ENCODE measurements around the gene TRIOBP. TPM values are rescaled to one million over a fixed set of nuclear protein-coding genes. Genes with fewer than 3 reads are reported as not detected.

TRIOBP gene
- total RNA-seq, 2 donors from 2014 or later, result 87.2 TPM

DNA sequence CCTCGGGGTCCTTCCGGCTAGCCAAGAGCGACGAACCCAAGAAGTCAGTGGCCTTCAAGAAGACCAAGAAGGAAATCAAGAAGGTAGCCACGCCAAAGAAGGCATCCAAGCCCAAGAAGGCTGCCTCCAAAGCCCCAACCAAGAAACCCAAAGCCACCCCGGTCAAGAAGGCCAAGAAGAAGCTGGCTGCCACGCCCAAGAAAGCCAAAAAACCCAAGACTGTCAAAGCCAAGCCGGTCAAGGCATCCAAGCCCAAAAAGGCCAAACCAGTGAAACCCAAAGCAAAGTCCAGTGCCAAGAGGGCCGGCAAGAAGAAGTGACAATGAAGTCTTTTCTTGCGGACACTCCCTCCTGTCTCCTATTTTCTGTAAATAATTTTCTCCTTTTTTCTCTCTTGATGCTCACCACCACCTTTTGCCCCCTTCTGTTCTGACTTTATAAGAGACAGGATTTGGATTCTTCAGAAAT, 109.0 kb downstream of the TRIOBP start:
- intact Hi-C loops (cut with DNase I, micrococcal nuclease), result no loop called here
- no peak for ATAC-seq
- no peak for DNase-seq

DNA sequence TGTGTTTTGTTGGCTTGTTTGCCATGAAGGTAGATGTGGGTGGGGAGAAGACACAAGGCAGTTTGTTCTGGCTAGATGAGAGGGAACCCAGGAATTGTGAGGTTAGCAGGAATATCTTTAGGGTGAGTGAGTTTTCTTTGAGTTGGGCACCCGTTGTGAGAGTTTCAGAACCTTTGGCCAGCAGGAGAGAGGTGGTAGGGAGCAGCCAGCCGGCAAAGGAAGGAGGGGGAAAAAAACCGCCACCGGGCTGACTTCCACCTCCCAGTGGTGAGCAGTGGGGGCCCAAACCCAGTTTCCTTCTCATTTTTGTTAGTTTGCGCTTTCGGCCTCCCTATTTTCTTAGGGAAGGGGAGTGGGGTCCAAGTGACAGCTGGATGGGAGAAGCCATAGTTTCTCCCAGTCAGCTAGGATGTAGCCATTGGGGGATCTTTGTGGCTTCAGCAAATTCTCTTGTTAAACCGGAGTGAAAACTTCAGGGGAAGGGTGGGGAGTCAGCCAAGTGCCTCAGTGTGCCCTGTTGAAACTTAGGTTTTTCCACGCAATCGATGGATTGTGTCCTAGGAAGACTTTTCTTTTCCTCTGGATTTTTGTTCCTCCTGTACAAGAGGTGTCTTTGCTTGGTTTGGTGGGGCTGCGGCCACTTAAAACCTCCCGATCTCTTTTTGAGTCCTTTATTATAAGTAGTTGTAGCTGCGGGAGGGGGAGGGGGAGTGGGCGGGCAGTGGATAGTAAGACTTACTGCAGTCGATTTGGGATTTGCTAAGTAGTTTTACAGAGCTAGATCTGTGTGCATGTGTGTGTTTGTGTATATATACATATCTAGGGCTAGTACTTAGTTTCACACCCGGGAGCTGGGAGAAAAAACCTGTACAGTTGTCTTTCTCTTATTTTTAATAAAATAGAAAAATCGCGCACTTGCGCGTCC, 109.8 kb downstream of the TRIOBP start:
- DNase-seq (peak; percentile 49 to 63), ATAC-seq (peak; percentile 11)
- intact Hi-C loops (cut with DNase I, micrococcal nuclease), result no loop called here

DNA sequence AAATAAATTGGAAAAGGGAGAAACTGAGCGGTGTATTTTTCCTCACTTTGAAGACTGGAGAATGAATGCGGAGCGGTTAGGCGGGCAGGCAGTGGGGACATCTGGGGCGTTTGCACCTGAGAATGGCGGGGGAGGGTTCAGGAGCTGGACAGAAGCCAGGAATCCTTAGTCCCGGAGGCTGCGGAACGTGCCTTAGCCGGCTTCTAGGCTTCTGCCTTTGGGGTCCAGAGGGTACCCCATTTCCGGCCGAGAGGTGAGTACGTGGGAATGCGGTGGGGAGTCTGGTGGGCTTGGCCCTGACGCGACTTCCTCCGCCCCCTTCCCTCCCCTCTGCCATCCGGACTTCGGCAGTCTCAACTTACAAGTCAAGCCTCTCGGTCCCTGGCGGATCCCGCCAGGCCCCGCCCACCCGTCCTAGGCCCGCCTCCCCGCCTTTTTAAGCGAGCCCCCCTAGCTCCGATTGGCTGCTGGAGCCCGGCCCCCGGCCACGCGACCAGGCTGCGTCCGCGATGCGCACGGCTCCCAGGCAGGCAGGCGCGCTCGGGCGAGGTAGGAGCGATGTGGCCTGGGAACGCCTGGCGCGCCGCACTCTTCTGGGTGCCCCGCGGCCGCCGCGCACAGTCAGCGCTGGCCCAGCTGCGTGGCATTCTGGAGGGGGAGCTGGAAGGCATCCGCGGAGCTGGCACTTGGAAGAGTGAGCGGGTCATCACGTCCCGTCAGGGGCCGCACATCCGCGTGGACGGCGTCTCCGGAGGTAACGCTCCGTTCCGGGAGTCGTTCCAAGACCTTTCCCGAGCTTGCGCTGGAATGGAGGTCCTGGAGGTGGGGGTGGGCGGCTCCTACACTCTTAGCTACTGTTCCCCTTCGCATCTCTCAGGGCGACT, 110.8 kb downstream of the TRIOBP start, which contains the start of gene GCAT:
Gene GCAT (plus strand): TSS at position 525 of the 884 bp plus-strand sequence. CDS start 34 bp downstream, at position 559.
- intact Hi-C loops (cut with DNase I, micrococcal nuclease), result no loop called here
- peak; percentile 76 for ATAC-seq
- DNase-seq, result peak; percentile 96 to 97

DNA sequence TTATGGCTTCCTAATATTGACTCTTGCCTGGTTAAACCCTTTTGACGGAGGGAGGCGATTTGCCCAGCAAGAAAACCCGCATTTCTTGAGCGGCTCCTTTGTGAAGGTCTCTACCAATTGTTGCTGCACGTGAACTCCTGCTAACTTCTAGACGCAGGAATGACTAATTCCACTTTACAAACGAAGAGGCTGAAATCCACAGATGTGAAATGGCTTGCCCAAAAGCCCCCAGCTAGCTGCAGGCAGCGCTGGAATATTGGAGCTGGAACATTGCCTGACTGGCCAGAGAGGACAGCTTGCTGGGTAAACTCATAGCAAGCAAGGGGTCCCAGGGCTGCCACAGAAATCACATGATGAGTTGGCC, 111.4 kb downstream of the TRIOBP start:
- ATAC-seq (no peak), DNase-seq (no peak)
- intact Hi-C loops (cut with DNase I, micrococcal nuclease), result no loop called here

DNA sequence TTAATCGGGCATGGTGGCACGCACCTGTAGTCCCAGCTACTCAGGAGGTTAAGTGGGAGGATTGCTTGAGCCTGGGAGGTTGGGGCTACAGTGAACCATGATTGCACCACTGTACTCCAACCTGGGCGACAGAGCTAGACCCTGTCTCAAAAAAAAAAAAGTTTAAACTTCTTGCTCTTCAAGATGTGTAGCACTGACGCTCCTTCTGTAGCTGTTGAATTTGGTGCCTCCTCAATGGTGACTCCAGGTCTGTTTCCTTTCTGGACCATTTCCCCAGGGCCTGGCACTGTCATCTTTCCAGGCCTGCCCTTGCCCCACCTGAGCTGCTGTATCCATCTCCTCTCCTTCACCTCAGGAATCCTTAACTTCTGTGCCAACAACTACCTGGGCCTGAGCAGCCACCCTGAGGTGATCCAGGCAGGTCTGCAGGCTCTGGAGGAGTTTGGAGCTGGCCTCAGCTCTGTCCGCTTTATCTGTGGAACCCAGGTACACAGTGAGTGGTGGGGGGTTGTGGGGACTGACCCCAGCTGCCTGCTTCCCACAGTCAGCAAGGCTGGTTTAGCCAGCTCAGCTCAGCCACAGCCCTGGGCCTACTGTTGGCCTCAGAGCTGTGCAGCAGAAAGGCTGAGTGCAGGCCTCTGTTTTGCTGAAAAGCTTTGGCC, 113.0 kb downstream of the TRIOBP start:
- ATAC-seq (no peak), DNase-seq (no peak)
- intact Hi-C loops (cut with DNase I, micrococcal nuclease), result loop anchor here in 1 of 2 donors (10.0 kb wide), 1 partner anchor 55 kb away; no protein-coding TSS in a partner anchor

- no peak for ATAC-seq
- DNase-seq, result no peak
- intact Hi-C loops (cut with DNase I, micrococcal nuclease), result loop anchor here in 1 of 2 donors (10.0 kb wide), 1 partner anchor 53 kb away; no protein-coding TSS in a partner anchor
Observed at GRCh38 chr22:37811867-37812266, 115.0 kb downstream of the TRIOBP start.

GRCh38 chr22:37812869-37813678, 116.2 kb downstream of the TRIOBP start:
- ATAC-seq (no peak), DNase-seq (no peak)
- intact Hi-C loops (cut with DNase I, micrococcal nuclease), result loop anchor here in 1 of 2 donors (10.0 kb wide), 1 partner anchor 52 kb away; no protein-coding TSS in a partner anchor

DNA sequence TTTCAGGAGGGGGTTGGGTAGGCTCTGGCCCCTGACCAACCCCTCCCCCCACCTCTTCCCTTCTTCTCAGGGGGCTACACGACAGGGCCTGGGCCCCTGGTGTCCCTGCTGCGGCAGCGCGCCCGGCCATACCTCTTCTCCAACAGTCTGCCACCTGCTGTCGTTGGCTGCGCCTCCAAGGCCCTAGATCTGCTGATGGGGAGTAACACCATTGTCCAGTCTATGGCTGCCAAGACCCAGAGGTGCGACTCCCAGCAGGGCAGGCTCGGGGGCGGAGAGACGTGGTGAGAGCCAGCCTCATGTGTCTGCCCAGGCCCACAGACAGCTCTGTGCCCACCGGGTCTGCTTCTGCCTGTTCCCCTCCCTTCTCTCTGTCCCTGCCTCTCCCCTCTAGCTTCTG, 118.7 kb downstream of the TRIOBP start:
- intact Hi-C loops (cut with DNase I, micrococcal nuclease), result loop anchor here (5.0 to 10.0 kb wide), 2 partner anchors 49 to 152 kb away; no protein-coding TSS in a partner anchor

DNA sequence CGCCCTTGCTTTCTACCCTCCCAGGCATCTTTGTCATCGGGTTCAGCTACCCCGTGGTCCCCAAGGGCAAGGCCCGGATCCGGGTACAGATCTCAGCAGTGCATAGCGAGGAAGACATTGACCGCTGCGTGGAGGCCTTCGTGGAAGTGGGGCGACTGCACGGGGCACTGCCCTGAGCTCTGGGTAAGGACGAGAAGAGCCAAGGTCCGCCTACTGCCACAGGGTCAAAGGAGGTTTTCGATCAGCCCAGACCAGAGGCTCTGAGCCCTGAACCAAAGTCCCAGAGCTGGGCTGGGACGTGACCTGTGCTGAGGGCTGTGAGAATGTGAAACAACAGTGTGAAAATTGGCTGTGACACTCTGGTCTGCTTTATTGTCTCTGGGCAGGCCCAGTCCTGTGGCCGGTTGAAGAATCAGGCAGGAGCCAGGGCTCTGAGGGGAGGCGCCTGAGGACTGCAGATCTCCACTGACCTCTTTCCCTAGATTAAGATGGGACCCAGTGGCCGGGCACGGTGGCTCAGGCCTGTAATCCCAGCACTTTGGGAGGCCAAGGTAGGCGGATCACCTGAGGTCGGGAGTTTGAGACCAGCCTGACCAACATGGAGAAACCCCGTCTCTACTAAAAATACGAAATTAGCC, 119.8 kb downstream of the TRIOBP start:
- no peak for DNase-seq
- no peak for ATAC-seq
- intact Hi-C loops (cut with DNase I, micrococcal nuclease), result loop anchor here (5.0 to 10.0 kb wide), 2 partner anchors 48 to 151 kb away; no protein-coding TSS in a partner anchor

More for the DNA sequence above, 118.7 kb downstream of the TRIOBP start:
- ATAC-seq, result no peak
- DNase-seq, result no peak

- DNase-seq (peak; percentile 67 to 92), ATAC-seq (peak; percentile 83)
- intact Hi-C loops (cut with DNase I, micrococcal nuclease), result loop anchor here (5.0 to 10.0 kb wide), 2 partner anchors 47 to 149 kb away; no protein-coding TSS in a partner anchor
Observed at GRCh38 chr22:37817705-37818408, 121.0 kb downstream of the TRIOBP start.

DNA sequence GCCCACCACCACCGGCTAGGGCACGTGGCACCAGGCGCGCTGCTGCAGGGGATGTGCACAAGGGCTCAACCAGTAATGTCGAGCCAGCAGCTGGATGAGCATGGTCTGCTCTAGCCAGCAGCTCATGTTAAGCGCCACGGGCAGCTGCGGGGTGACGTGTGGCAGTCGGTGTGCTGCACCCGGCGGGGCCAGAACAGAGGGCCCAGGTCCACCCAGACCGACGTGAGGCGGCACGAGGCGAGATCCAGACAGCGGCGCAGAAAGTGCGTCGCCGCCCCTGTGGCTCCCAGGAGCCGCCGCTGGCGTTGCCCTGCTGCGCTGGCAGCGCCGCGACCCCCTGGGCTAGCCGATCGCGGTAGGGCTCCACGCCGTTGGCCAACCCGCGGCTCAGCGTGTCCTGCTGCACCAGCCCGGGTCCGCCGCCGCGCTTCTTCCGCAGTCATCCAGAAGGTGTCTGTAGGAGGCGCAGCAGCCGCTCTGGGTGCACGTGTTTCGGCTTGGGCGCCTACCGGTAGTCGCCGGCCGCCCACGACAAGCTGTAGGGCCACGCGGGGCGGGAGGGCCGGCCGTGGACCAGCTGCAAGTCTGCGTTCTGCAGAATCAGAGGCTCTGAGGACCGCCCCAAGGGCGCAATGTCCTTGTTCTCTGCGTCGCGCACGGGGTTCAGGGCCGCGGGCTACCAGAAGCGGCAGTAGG, 121.7 kb downstream of the TRIOBP start:
- ATAC-seq (peak; percentile 79), DNase-seq (peak; percentile 65 to 82)
- intact Hi-C loops (cut with DNase I, micrococcal nuclease), result loop anchor here (5.0 to 10.0 kb wide), 2 partner anchors 46 to 149 kb away; no protein-coding TSS in a partner anchor

- DNase-seq (no peak), ATAC-seq (peak; percentile 71)
- intact Hi-C loops (cut with DNase I, micrococcal nuclease), result loop anchor here (5.0 to 10.0 kb wide), 2 partner anchors 46 to 148 kb away; no protein-coding TSS in a partner anchor
Observed at GRCh38 chr22:37819105-37819433, 122.2 kb downstream of the TRIOBP start.

DNA sequence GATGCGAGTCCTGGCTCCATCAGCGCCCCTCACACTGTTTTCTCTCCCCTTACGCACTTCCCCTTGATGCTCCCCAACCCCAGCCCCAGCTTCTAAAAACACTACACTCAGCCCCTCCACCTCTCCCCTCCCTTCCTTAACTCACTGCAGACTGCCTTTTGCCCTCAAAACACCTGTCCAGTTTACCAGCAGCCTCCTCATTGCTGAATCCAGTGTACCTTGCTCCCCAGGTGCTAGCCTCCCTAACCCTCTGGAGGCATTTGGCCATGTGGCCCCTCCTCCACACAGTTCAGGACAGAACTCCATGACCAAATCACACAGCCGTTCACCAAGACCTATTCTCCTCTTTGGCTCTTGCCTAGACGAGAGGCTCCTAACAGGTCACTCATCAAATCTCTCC, 123.5 kb downstream of the TRIOBP start:
- ATAC-seq (no peak), DNase-seq (no peak)
- intact Hi-C loops (cut with DNase I, micrococcal nuclease), result loop anchor here in 1 of 2 donors (5.0 kb wide), 1 partner anchor 42 kb away; no protein-coding TSS in a partner anchor

DNA sequence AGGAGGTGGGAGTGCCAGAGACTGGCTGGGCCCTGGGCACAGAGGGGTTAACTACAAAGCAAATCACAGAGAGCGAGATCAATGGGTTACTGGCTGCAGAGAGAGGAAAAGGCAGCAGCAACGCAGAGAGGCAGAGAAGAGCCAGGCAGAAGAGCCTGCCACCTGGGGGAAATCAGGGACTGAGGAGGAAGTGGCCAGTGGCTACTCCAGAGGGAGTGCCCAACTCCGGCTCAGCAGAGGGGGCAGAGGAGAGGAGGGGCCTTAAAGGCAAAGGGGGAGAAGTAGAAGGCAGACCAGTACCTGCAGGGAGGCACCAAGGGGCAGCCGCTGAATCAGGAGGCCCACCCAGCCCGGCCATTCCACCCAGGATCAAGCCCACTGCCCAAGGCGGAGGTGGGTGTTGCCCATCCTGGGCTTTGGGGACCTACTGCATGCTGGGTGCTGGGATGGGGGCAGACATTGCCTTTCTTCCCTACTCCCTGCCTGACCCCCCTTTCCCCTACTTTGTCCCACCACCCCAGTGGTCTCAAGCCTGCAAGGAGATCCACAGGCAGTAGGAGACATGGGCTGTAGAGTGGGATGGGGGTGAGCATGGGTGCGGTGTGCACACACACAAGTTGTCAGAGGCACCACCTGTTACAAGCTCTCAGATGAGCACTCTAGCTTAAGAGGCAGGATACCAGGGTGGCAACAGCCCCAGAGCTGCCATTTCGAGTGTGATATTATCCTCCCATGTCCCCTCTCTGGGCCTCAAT, 125.4 kb downstream of the TRIOBP start:
- intact Hi-C loops (cut with DNase I, micrococcal nuclease), result loop anchor here in 1 of 2 donors (5.0 kb wide), 1 partner anchor 40 kb away; no protein-coding TSS in a partner anchor
- ATAC-seq (no peak), DNase-seq (no peak)

Measured in left colon (tissue), 2 donors.